Myometrial cell (primary cell): ENCODE measurements around the gene CXCL14. TPM values are rescaled to one million over a fixed set of nuclear protein-coding genes. Genes with fewer than 3 reads are reported as not detected.

ENCODE experiments used
- total RNA-seq: library from RNA; depleted of rRNA; stranded (reverse); fragments of >200 nt; gene quantifications from 2 replicates; pipeline ENCODE4 v1.2.3, GENCODE V29; 2015

CXCL14 gene, protein sequence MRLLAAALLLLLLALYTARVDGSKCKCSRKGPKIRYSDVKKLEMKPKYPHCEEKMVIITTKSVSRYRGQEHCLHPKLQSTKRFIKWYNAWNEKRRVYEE
- total RNA-seq: 0.29 TPM in 1 of 2 replicates, not detected in the other

DNA sequence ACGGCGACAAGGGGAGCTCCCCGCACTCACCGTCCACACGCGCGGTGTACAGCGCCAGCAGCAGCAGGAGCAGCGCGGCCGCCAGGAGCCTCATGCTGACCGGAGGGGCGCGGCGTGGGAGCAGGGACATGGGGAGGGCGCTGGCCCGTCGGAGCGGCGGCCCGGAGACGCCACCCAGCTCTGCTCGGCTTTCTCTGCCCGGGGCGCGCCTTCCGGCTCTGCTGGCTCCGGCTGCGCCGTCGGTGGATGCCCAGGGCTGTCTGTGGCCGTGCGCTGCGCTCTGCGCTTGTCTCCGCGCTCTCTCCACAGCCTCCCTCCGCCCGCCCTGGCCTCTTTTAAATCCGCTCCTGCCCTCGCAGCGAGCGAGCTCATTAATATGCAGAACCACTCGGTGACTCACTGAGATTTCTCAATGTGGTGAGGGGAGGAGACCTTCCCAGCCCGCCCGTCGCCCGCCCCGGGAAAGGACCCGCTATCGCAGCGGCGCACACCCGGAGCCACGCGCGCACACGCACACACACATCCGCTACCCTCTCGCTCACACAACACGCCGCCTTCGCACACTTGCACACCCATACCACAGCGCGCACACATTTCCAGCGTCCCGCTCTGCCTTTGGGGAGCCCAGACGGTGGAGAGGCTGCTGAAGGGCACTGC is at the start of gene CXCL14:
TSS of gene CXCL14 (minus strand) at position 307 of the 657 bp plus-strand sequence. CDS start at position 94, 213 bp downstream.

DNA sequence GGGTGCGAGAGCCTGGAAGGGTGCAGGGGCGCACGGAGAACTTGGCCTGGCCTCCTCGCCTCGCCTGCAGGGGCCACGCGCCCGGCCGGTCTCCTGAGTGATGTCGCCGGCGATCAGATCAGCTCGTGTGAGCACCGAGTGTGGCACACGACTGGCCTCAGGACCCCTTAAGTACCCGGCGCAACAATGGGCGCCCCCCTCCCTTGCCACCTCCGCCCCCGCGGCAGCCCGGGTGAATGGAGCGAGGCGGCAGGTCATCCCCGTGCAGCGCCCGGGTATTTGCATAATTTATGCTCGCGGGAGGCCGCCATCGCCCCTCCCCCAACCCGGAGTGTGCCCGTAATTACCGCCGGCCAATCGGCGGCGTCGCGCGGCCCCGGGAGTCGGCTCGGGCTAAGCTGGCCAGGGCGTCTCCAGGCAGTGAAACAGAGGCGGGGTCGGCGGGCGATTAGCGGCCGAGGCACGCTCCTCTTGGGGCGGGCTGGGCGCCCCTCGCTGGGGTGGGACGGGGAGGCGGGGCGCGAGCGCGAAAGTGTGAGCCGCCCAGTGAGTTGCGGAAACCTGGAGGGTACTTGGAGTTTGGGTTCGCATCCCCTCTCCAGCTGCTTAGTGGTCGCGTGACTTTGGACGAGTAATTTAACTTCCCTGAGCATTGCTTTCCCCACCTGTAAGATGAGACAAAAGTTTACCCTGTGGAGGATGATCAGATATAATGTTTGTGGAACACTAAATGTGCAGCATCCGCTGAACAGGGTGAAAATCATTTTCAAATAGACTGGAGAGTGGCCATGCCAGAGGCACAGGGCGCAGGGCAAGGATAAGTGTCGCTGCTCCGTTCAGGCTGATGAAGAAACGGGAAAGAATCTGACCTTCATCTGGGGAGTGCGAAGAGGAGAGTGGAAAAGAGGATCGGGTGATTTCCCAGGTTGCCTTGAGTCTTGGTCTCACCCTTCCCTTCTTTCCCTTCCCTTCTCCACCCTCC is 42.7 kb downstream of the CXCL14 start, which contains the start of gene NEUROG1:
TSS of gene NEUROG1 (minus strand) at position 145 of the 982 bp plus-strand sequence. CDS start 274 bp downstream, outside the sequence.

Other genes starting within 250 kb of the CXCL14 start
- 173 and 210 TPM in 2 replicates for gene MACROH2A1, start 179.8 kb downstream of the CXCL14 start, total RNA-seq
- gene DCANP1, start 131.6 kb downstream of the CXCL14 start, total RNA-seq: not detected in 2 replicates
- not detected in 2 replicates for gene TIFAB, start 126.6 kb downstream of the CXCL14 start, total RNA-seq
- not detected in 2 replicates for gene NEUROG1, start 43.0 kb downstream of the CXCL14 start, total RNA-seq